Measurements from ENCODE around the gene CCL21. TPM values are rescaled to one million over a fixed set of nuclear protein-coding genes. Genes with fewer than 3 reads are reported as not detected.

Gene CCL21
- total and polyA plus RNA-seq, 2 of the 8 experiments (the other 6 are each of a cell fraction or from before 2014, with no cell fraction given): not detected

- Histone ChIP-seq H2BK120ac (replicated peaks; ENCODE audit: low read depth, low read length) (no peak overlapping the region), H3K4me1 (replicated peaks in 1 of 4; ENCODE audit: control insufficient read depth in 3 of 4, insufficient read depth in 4 of 4, low read length in 3 of 4) (no peaks in the 10 kb centered on the region), H2BK12ac (ENCODE audit: low read depth, low read length) (no peak overlapping the region), H3K9me3 (ENCODE audit: insufficient read depth in 2 of 2, low read depth in 1 of 2, low read length in 1 of 2) (no peaks in the 10 kb centered on the region), H4K20me1 (replicated peaks in 1 of 2; ENCODE audit: control insufficient read depth in 1 of 2, insufficient read depth in 2 of 2, low read length in 2 of 2) (no peaks in the 10 kb centered on the region), H3K4me3 (ENCODE audit: extremely low read depth in 1 of 4, insufficient read depth in 2 of 4, low read depth in 3 of 4, low read length in 4 of 4) (no peak overlapping the region), H3K79me1 (ENCODE audit: low read depth, low read length) (no peaks in the 10 kb centered on the region), H2BK5ac (ENCODE audit: low read depth, low read length) (no peak overlapping the region), H4K91ac (replicated peaks; ENCODE audit: insufficient read length, low read length) (no peak overlapping the region), H2AK5ac (ENCODE audit: low read depth, low read length) (no peak overlapping the region), H3K4ac (replicated peaks; ENCODE audit: insufficient read length, low read depth, low read length) (no peak overlapping the region), H2BK15ac (ENCODE audit: low read length) (no peak overlapping the region), H3K27me3 (replicated peaks in 1 of 4; ENCODE audit: control insufficient read depth in 3 of 4, extremely low read depth in 1 of 4, insufficient read depth in 3 of 4, low read length in 3 of 4) (no peaks in the 10 kb centered on the region), H3K79me2 (ENCODE audit: control insufficient read depth in 1 of 2, insufficient read depth in 2 of 2, low read length in 2 of 2) (no peaks in the 10 kb centered on the region), H4K5ac (ENCODE audit: insufficient read length, low read depth, low read length) (no peak overlapping the region), H3K23ac (ENCODE audit: insufficient read length) (no peak overlapping the region), H3K9ac (replicated peaks in 1 of 4; ENCODE audit: extremely low read depth in 1 of 4, low read depth in 3 of 4, low read length in 3 of 4) (no peak overlapping the region), H3K27ac (ENCODE audit: low read depth, low read length) (no peak overlapping the region), H3K56ac (replicated peaks; ENCODE audit: insufficient read length, low read depth, low read length) (no peak overlapping the region), H2AFZ (ENCODE audit: low read length) (no peak overlapping the region), H2BK20ac (ENCODE audit: low read length) (no peak overlapping the region), H4K8ac (ENCODE audit: extremely low read depth, insufficient read depth, low read length) (no peak overlapping the region), H3K18ac (ENCODE audit: extremely low read depth, low read length) (no peak overlapping the region), H3K36me3 (ENCODE audit: control insufficient read depth in 2 of 4, insufficient read depth in 4 of 4, low read length in 3 of 4) (no peaks in the 10 kb centered on the region), H3K23me2 (ENCODE audit: low read depth, low read length) (no peaks in the 10 kb centered on the region), H3K14ac (ENCODE audit: insufficient read length) (no peak overlapping the region), H3K4me2 (ENCODE audit: insufficient read depth in 1 of 2, low read depth in 2 of 2, low read length in 2 of 2) (no peak overlapping the region)
- ChIA-PET CTCF (ENCODE audit: partially characterized antibody) (interaction anchor here (0.8 to 1.6 kb wide), 3 partner anchors 16 to 185 kb away, joined by 3 read pairs; no protein-coding TSS in a partner anchor), POLR2A (ENCODE audit: partially characterized antibody) (no interaction called here)
- FAIRE-seq: no peak
- WGBS, 2 experiments (ENCODE audit: extremely low coverage in 1 of 2, insufficient coverage in 1 of 2, insufficient read length in 1 of 2, insufficient replicate concordance in 2 of 2, low coverage in 1 of 2, low lambda C conversion rate in 2 of 2, missing lambda C conversion rate in 1 of 2): 81% methylated on average over 2 of the region's 2 CpGs; no CpG with 5 or more reads in 1 of the 2 experiments
- no peak for DNase-seq (ENCODE audit: low read depth in 1 of 2, low spot score in 2 of 2)
Observed at GRCh38 chr9:34744295-34745221, 34.6 kb upstream of the CCL21 start.

All from H1 (cell line).